Esophagus (tissue), 2 donors: Measurements from ENCODE around the gene HOXA7. TPM values are rescaled to one million over a fixed set of nuclear protein-coding genes. Genes with fewer than 3 reads are reported as not detected.

Experiments
- H3K27ac ChIP-seq, 2 donors: one replicate each; pipeline ENCODE4 v1.5.1; 2013; ENCODE audit warnings: low read depth in 2 of 2, mild to moderate bottlenecking in 2 of 2, inconsistent platforms in 1 of 2, low read length in 1 of 2, moderate library complexity in 1 of 2
- H3K27me3 ChIP-seq, 2 donors: one replicate each; pipeline ENCODE4 v1.6.1; 2013; ENCODE audit warnings: low read length in 2 of 2, control low read depth in 1 of 2, mild to moderate bottlenecking in 1 of 2; ENCODE audit not compliant: insufficient read depth in 2 of 2, control insufficient read depth in 1 of 2
- H3K36me3 ChIP-seq, 2 donors: one replicate each; pipeline ENCODE4 v1.6.1; 2013; ENCODE audit warnings: low read length in 1 of 2; ENCODE audit not compliant: control insufficient read depth in 2 of 2, insufficient read depth in 2 of 2
- H3K4me1 ChIP-seq, 2 donors: one replicate each; pipeline ENCODE4 v1.6.1; 2013; ENCODE audit warnings: low read length in 1 of 2; ENCODE audit not compliant: control insufficient read depth in 2 of 2, insufficient read depth in 2 of 2
- H3K4me3 ChIP-seq, 2 donors: one replicate each; pipeline ENCODE4 v1.5.1; 2013; ENCODE audit warnings: low read length in 2 of 2, mild to moderate bottlenecking in 2 of 2, low read depth in 1 of 2, moderate library complexity in 1 of 2
- H3K9me3 ChIP-seq, 2 donors: one replicate each; pipeline ENCODE4 v1.6.1; 2013; ENCODE audit warnings: mild to moderate bottlenecking in 2 of 2, low read depth in 1 of 2, low read length in 1 of 2, moderate library complexity in 1 of 2; ENCODE audit not compliant: control insufficient read depth in 2 of 2, insufficient read depth in 1 of 2
- WGBS, 2 donors: extraction: QIAGEN DNeasy Blood & Tissue Kit; methylation state at CpG; one replicate each; pipeline ENCODE4 v1.1.7; 2013; 5-methylcytosine and 5-hydroxymethylcytosine counted together
- polyA plus RNA-seq, 2 donors: library from polyadenylated mRNA; stranded (reverse); fragments of 200-250 nt; gene quantifications; one replicate each; pipeline ENCODE4 v1.2.3, GENCODE V29; 2013
- donor health status: healthy with polysubstance abuse.
- donor health status: Bipolar disorder and iron deficiency.

The HOXA7 gene
- polyA plus RNA-seq, 2 donors: 1.5 to 1.8 TPM

DNA sequence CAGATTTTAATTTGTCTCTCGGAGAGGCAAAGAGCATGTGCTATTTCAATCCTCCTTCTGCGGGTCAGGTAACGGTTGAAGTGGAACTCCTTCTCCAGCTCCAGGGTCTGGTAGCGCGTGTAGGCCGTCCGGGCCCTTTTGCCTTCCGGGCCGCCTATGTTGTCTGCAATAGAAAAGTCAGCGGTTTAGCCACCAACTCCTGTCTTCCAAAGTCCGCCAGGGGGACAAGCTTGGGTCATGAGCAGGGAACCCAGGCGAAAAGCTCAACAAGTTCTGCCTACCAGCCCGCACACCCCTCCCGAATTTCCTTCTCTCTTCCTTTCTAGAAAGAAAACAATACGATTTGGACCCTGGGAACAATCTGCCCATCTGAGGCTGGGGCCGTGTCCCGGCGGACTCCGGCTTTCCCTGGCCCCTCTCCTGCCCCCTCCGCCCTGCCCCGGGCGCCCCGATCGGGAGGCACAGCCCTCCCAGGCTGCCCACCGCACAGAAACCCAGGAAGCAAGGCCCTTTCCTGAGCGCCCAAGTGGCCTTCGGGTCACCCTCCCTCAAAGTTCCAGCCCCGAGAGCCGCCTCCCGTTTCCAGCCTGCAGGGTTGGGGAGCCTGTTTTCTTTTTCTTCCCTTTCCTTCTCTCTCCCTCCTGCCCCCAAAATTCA lies 14.4 kb downstream of the HOXA7 start:
- Histone ChIP-seq H3K4me3 (peak overlapping the region; percentile 76 to 82), H3K4me1 (peaks cover 0 to 3% of the 10 kb centered on the region in 2 donors), H3K27me3 (peaks cover 0 to 2% of the 10 kb centered on the region in 2 donors), H3K36me3 (no peaks in the 10 kb centered on the region), H3K27ac (peak overlapping the region; percentile 94 to 95), H3K9me3 (no peaks in the 10 kb centered on the region)
- 28 to 32% methylated on average over 30 of the region's 30 CpGs for WGBS, 2 donors

DNA sequence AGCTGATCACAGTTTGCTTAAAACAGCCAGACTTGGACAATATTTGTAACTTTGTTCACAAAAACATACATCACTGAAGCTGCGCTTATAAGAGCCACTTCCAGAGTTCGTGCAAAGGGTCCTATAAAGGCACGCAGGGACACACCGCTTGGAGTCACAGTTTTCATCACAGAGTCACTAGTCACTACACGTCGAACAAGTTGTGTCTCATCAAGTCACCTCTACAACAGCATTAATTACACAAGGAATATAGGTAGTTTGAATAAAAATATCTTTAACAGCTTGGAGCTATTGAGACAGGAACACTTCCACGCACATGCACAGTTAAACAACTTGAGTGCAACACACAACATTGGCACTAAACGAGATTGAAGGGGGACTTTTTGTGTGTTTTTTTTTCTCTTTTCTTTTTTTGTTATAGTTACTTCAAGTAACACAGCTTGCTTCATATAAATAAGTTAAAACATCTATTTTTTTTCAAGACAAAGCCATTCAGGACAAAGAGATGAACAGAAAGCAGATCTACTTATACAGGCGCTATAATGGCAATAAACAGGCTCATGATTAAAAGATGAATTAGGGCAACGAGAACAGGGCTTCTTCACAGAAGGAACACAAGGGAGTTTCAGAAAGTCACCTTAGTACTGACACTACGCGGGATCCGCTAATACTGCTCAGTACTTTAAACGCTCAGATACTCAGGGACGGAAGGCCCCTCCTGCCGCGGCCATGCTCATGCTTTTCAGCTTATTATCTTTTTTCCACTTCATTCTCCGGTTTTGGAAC lies 15.1 kb downstream of the HOXA7 start:
- Histone ChIP-seq H3K36me3 (no peaks in the 10 kb centered on the region), H3K4me3 (peak overlapping the region; percentile 76 to 82), H3K27ac (peak overlapping the region; percentile 94 to 95), H3K27me3 (no peaks in the 10 kb centered on the region), H3K4me1 (peaks cover 0 to 3% of the 10 kb centered on the region in 2 donors), H3K9me3 (no peaks in the 10 kb centered on the region)
- WGBS, 2 donors: 67 to 69% methylated on average over 18 of the region's 18 CpGs

DNA sequence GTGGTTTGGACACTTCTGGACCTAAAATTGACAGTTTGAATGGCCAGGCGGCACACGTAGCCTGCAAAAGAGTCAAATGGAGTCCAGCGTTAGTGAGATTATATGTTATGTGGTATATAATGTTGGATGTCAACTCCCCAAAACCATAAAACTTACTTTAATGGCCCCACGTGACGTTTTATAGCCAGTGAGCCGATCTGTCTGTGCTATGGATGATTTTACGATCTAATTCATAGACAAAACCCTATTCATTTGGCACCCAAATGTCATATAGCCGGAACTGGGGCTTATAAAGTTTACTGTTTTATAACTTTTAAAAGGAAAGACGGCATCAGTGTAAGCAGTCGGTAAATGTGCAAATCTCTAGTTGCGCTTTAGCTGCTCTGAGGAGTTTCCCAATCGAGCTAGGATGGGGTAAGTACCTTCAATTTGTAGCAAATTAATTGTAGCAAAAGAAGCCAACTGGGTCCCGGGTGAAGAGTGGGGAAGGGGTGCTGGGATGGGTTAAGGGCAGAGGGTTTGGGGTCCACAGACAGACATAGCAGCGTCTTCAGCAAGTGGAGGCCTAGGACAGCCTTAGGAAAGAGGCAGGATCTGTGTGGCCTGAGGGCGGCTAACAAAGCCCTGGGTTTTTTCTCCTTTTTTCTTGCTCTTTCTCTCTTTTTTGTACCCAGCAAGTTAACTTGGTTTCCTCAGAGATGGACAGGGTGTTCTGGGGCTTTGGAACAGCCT lies 16.2 kb downstream of the HOXA7 start:
- Histone ChIP-seq H3K27ac (peak overlapping the region; percentile 23 to 56), H3K4me3 (no peak overlapping the region), H3K4me1 (peaks cover 0 to 3% of the 10 kb centered on the region in 2 donors), H3K9me3 (no peaks in the 10 kb centered on the region), H3K36me3 (no peaks in the 10 kb centered on the region), H3K27me3 (no peaks in the 10 kb centered on the region)
- 59 to 85% methylated on average over 15 of the region's 15 CpGs for WGBS, 2 donors

GRCh38 chr7:27139334-27140125 lies 16.9 kb downstream of the HOXA7 start:
- no peaks in the 10 kb centered on the region for H3K9me3 ChIP-seq
- H3K36me3 ChIP-seq: no peaks in the 10 kb centered on the region
- no peaks in the 10 kb centered on the region for H3K27me3 ChIP-seq
- 49 to 77% methylated on average over 53 of the region's 53 CpGs for WGBS, 2 donors
- peak overlapping the region; percentile 25 to 56 for H3K27ac ChIP-seq
- H3K4me3 ChIP-seq: peak overlapping the region in 1 of 2 donors; percentile 14
- H3K4me1 ChIP-seq: peaks cover 0 to 3% of the 10 kb centered on the region in 2 donors

DNA sequence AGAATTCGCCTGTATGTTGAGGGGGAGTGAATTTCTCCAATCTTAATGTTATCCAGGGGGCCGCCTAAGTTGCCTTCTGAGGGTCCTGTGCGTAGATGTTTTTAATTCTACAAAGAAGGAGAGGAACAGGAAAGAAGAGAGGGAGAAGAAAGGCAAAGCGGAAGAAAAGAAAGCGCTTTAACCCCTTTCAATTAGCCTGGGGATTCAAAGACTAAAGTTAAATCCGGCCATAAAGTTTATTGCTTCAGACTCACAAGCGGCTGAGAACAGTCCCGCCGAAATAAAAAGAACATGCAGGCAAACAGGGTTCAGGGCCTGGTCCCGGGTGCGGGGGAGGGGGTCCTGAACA lies 17.5 kb downstream of the HOXA7 start:
- Histone ChIP-seq H3K4me1 (peaks cover 0 to 3% of the 10 kb centered on the region in 2 donors), H3K27me3 (no peaks in the 10 kb centered on the region), H3K9me3 (no peaks in the 10 kb centered on the region), H3K4me3 (no peak overlapping the region), H3K36me3 (no peaks in the 10 kb centered on the region), H3K27ac (peak overlapping the region; percentile 25 to 56)
- 52 to 81% methylated on average over 11 of the region's 11 CpGs for WGBS, 2 donors

GRCh38 chr7:27138472-27138871 lies 18.0 kb downstream of the HOXA7 start:
- peaks cover 0 to 3% of the 10 kb centered on the region in 2 donors for H3K4me1 ChIP-seq
- no peaks in the 10 kb centered on the region for H3K36me3 ChIP-seq
- H3K27ac ChIP-seq: peak overlapping the region; percentile 25 to 68
- 79 to 94% methylated on average over 1 of the region's 1 CpG for WGBS, 2 donors
- H3K9me3 ChIP-seq: no peaks in the 10 kb centered on the region
- H3K27me3 ChIP-seq: no peaks in the 10 kb centered on the region
- no peak overlapping the region for H3K4me3 ChIP-seq

- Histone ChIP-seq H3K27me3 (no peaks in the 10 kb centered on the region), H3K9me3 (no peaks in the 10 kb centered on the region), H3K4me1 (peaks cover 0 to 3% of the 10 kb centered on the region in 2 donors), H3K4me3 (no peak overlapping the region), H3K27ac (no peak overlapping the region), H3K36me3 (no peaks in the 10 kb centered on the region)
- 74 to 76% methylated on average over 2 of the region's 2 CpGs for WGBS, 2 donors
Measured at GRCh38 chr7:27137640-27138315, 18.7 kb downstream of the HOXA7 start.

- H3K4me1 ChIP-seq: peaks cover 0 to 3% of the 10 kb centered on the region in 2 donors
- 17 to 26% methylated on average over 2 of the region's 2 CpGs for WGBS, 2 donors
- H3K4me3 ChIP-seq: no peak overlapping the region
- no peaks in the 10 kb centered on the region for H3K9me3 ChIP-seq
- no peak overlapping the region for H3K27ac ChIP-seq
- H3K36me3 ChIP-seq: no peaks in the 10 kb centered on the region
- H3K27me3 ChIP-seq: no peaks in the 10 kb centered on the region
Measured at GRCh38 chr7:27134392-27134791, 22.1 kb downstream of the HOXA7 start.
